Measurements from ENCODE around the gene ACOXL. TPM values are rescaled to one million over a fixed set of nuclear protein-coding genes. Genes with fewer than 3 reads are reported as not detected.

The ACOXL gene
- total RNA-seq, 1 donor from 2014 or later = not detected

GRCh38 chr2:110816404-110817365 lies 84.3 kb downstream of the ACOXL start:
- FAIRE-seq (no peak), DNase-seq (ENCODE audit: low spot score in 2 of 2) (no peak)

GRCh38 chr2:110818767-110819481 lies 86.6 kb downstream of the ACOXL start:
- no peak for DNase-seq (ENCODE audit: low spot score in 2 of 2)
- no peak for FAIRE-seq

- DNase-seq (ENCODE audit: low spot score in 2 of 2) (no peak), FAIRE-seq (no peak)
Measured at GRCh38 chr2:110819711-110820110, 87.3 kb downstream of the ACOXL start.

- FAIRE-seq = no peak
- DNase-seq (ENCODE audit: low spot score in 2 of 2) = no peak
Measured at GRCh38 chr2:110820128-110820527, 87.8 kb downstream of the ACOXL start.

- FAIRE-seq = no peak
Measured at GRCh38 chr2:110823165-110823564, 90.8 kb downstream of the ACOXL start.

GRCh38 chr2:110827511-110827910 lies 95.1 kb downstream of the ACOXL start:
- FAIRE-seq = no peak
- DNase-seq (ENCODE audit: low spot score in 2 of 2) = no peak

More at GRCh38 chr2:110823165-110823564, 90.8 kb downstream of the ACOXL start:
- DNase-seq (ENCODE audit: low spot score in 2 of 2) = no peak

- FAIRE-seq = no peak
- no peak for DNase-seq (ENCODE audit: low spot score in 2 of 2)
Measured at GRCh38 chr2:110828330-110828729, 96.0 kb downstream of the ACOXL start.

GRCh38 chr2:110829413-110830146 lies 97.2 kb downstream of the ACOXL start:
- FAIRE-seq = no peak

GRCh38 chr2:110832740-110833139 lies 100.4 kb downstream of the ACOXL start:
- no peak for FAIRE-seq
- DNase-seq (ENCODE audit: low spot score in 2 of 2) = no peak

More at GRCh38 chr2:110829413-110830146, 97.2 kb downstream of the ACOXL start:
- no peak for DNase-seq (ENCODE audit: low spot score in 2 of 2)

GRCh38 chr2:110834134-110834827 lies 101.9 kb downstream of the ACOXL start:
- FAIRE-seq (no peak), DNase-seq (ENCODE audit: low spot score in 2 of 2) (no peak)

GRCh38 chr2:110836671-110837070 lies 104.3 kb downstream of the ACOXL start:
- FAIRE-seq = no peak
- DNase-seq (ENCODE audit: low spot score in 2 of 2) = no peak

GRCh38 chr2:110837446-110838409 lies 105.4 kb downstream of the ACOXL start:
- no peak for FAIRE-seq
- DNase-seq (ENCODE audit: low spot score in 2 of 2) = no peak

- FAIRE-seq (no peak), DNase-seq (ENCODE audit: low spot score in 2 of 2) (no peak)
Measured at GRCh38 chr2:110838657-110839384, 106.4 kb downstream of the ACOXL start.

- FAIRE-seq = no peak
- DNase-seq (ENCODE audit: low spot score in 2 of 2) = no peak
Measured at GRCh38 chr2:110840508-110840907, 108.1 kb downstream of the ACOXL start.

- DNase-seq (ENCODE audit: low spot score in 2 of 2) (no peak), FAIRE-seq (no peak)
Measured at GRCh38 chr2:110842048-110842447, 109.7 kb downstream of the ACOXL start.

- no peak for DNase-seq (ENCODE audit: low spot score in 2 of 2)
- FAIRE-seq = no peak
Measured at GRCh38 chr2:110843496-110843895, 111.1 kb downstream of the ACOXL start.

GRCh38 chr2:110843959-110844510 lies 111.7 kb downstream of the ACOXL start:
- FAIRE-seq = no peak

GRCh38 chr2:110847651-110848050 lies 115.3 kb downstream of the ACOXL start:
- FAIRE-seq (no peak), DNase-seq (ENCODE audit: low spot score in 2 of 2) (no peak)

More at GRCh38 chr2:110843959-110844510, 111.7 kb downstream of the ACOXL start:
- no peak for DNase-seq (ENCODE audit: low spot score in 2 of 2)

Data from frontal cortex (tissue), 4 donors.